Liver (tissue), 2 donors: Measurements from ENCODE around the gene OR2V1.
"Not testable (repeated sequence)": the region's sequence is repeated elsewhere in the genome, so short reads cannot be mapped to it uniquely, and the experiment has no call there.

Experiments used
- RAD21 ChIP-seq, 2 donors: IDR thresholded peaks; 2 replicates each; pipeline ENCODE4 v1.6.1; 2016; ENCODE audit warnings: antibody characterized with exemption in 2 of 2, mild to moderate bottlenecking in 2 of 2
- TF ChIP-seq, protein P1 (sequence below): IDR thresholded peaks from 2 replicates; pipeline ENCODE4 v1.6.1; 2016; ENCODE audit warnings: antibody characterized with exemption
- donor health status: healthy.

DNA sequence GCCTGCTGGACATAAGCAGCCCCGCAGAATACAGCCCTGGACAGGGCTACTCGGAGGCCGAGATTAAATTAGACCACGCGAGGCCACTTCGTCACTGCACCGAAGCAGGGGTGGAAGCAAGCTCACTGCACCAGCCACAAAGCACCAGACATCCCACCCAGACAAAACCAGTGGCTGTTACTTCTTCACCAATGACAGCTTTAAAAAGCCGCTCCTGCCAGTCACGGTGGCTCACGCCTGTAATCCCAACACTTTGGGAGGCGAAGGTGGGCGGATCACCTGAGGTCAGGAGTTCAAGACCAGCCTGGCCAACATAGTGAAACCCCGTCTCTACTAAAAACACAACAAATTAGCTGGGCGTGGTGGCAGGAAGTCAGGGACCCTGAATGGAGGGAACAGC lies 46.6 kb upstream of the OR2V1 start:
- TF ChIP-seq, protein P1, sequence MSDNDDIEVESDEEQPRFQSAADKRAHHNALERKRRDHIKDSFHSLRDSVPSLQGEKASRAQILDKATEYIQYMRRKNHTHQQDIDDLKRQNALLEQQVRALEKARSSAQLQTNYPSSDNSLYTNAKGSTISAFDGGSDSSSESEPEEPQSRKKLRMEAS: not testable (repeated sequence)
- TF ChIP-seq RAD21 (IDR thresholded peaks at IDR 0.05): not testable (repeated sequence)
